Osteoblast (primary cell): ENCODE data around the gene SCIMP. TPM values are rescaled to one million over a fixed set of nuclear protein-coding genes. Genes with fewer than 3 reads are reported as not detected.
A peak's percentile ranks its signal among the peaks of the same experiment; 100 is the strongest.

Experiments
- DNase-seq: peaks from one replicate; pipeline ENCODE4 v3.0.0; 2011; ENCODE audit warnings: low spot score, mixed read lengths; ENCODE audit not compliant: insufficient read length; ENCODE audit errors: missing footprints
- H2AFZ ChIP-seq: 2 replicates; pipeline ENCODE4 v1.6.0; 2011; ENCODE audit warnings: mild to moderate bottlenecking, low read length
- H3K27ac ChIP-seq: 2 replicates; pipeline ENCODE4 v1.5.1; 2011; ENCODE audit warnings: mild to moderate bottlenecking, low read depth, low read length, moderate library complexity
- H3K27me3 ChIP-seq: 2 replicates; pipeline ENCODE4 v1.6.0; 2012; ENCODE audit warnings: mild to moderate bottlenecking, control low read depth, inconsistent platforms, low read length, moderate library complexity; ENCODE audit not compliant: insufficient read depth
- H3K36me3 ChIP-seq: 2 replicates; pipeline ENCODE4 v1.5.1; 2011; ENCODE audit warnings: mild to moderate bottlenecking, low read length, control low read depth, moderate library complexity; ENCODE audit not compliant: insufficient read depth
- H3K4me1 ChIP-seq: 2 replicates; pipeline ENCODE4 v1.5.1; 2011; ENCODE audit warnings: mild to moderate bottlenecking, low read length, control low read depth, moderate library complexity; ENCODE audit not compliant: insufficient read depth
- H3K4me2 ChIP-seq: 2 replicates; pipeline ENCODE4 v1.6.0; 2011; ENCODE audit warnings: mild to moderate bottlenecking, low read length; ENCODE audit not compliant: insufficient read depth
- H3K4me3 ChIP-seq: fragments of 200-600 bp; sonication (generic); 3 replicates; pipeline ENCODE4 v1.5.1; 2012; ENCODE audit warnings: mild to moderate bottlenecking, low read length, inconsistent platforms; ENCODE audit not compliant: insufficient read depth
- H3K79me2 ChIP-seq: 2 replicates; pipeline ENCODE4 v1.6.0; 2012; ENCODE audit warnings: mild to moderate bottlenecking, low read length, control low read depth, inconsistent platforms; ENCODE audit not compliant: insufficient read depth
- H3K9me3 ChIP-seq: 2 replicates; pipeline ENCODE4 v1.5.1; 2011; ENCODE audit warnings: low read depth, low read length, control low read depth
- H4K20me1 ChIP-seq: 2 replicates; pipeline ENCODE4 v1.6.0; 2012; ENCODE audit warnings: mild to moderate bottlenecking, low read length, control low read depth; ENCODE audit not compliant: insufficient read depth
- CTCF ChIP-seq: IDR thresholded peaks from 2 replicates; pipeline ENCODE4 v1.5.1; 2011; ENCODE audit warnings: mild to moderate bottlenecking, low read depth, low read length, moderate library complexity; ENCODE audit errors: extremely low read depth
- total RNA-seq: library from RNA; depleted of rRNA; stranded (reverse); fragments of >200 nt; gene quantifications from 2 replicates; pipeline ENCODE4 v1.2.3, GENCODE V29; 2012

The SCIMP gene
- total RNA-seq, result not detected in 2 replicates

- Histone ChIP-seq H3K4me2 (no peak within 1 kb of the TSS), H3K4me3 (no peak within 1 kb of the TSS), H3K27me3 (no peaks in the 10 kb centered on the region)
These were observed at the start of gene SCIMP for GRCh38 chr17:5234645-5235576. SCIMP (minus strand) TSS chr17:5234860; CDS start chr17:5234755, 105 bp downstream.

GRCh38 chr17:5283571-5284315, 49.1 kb upstream of the SCIMP start:
- H2AFZ ChIP-seq, result no peak overlapping the region
- H3K4me3 ChIP-seq, result peak overlapping the region; percentile 78
- no peaks in the 10 kb centered on the region for H3K27me3 ChIP-seq
- no peak overlapping the region for H3K27ac ChIP-seq
- no peaks in the 10 kb centered on the region for H3K36me3 ChIP-seq
- no peak for DNase-seq
- TF ChIP-seq CTCF, result no peak
- H3K4me2 ChIP-seq, result peak overlapping the region; percentile 89
- peaks cover 37% of the 10 kb centered on the region for H4K20me1 ChIP-seq
- peaks cover 66% of the 10 kb centered on the region for H3K79me2 ChIP-seq
- H3K4me1 ChIP-seq, result peaks cover 19% of the 10 kb centered on the region
- H3K9me3 ChIP-seq, result no peaks in the 10 kb centered on the region

More at GRCh38 chr17:5234645-5235576, at the start of gene SCIMP:
- no peaks in the 10 kb centered on the region for H3K9me3 ChIP-seq
- H2AFZ ChIP-seq, result no peak within 1 kb of the TSS
- no peaks in the 10 kb centered on the region for H3K36me3 ChIP-seq
- no peaks in the 10 kb centered on the region for H4K20me1 ChIP-seq
- TF ChIP-seq CTCF, result no peak
- no peaks in the 10 kb centered on the region for H3K79me2 ChIP-seq
- no peak within 1 kb of the TSS for H3K27ac ChIP-seq
- DNase-seq, result no peak
- no peaks in the 10 kb centered on the region for H3K4me1 ChIP-seq

GRCh38 chr17:5282642-5283217, 48.1 kb upstream of the SCIMP start:
- Histone ChIP-seq H4K20me1 (peaks cover 37% of the 10 kb centered on the region), H3K36me3 (no peaks in the 10 kb centered on the region), H3K4me2 (peak overlapping the region; percentile 89), H3K9me3 (no peaks in the 10 kb centered on the region), H3K4me3 (peak overlapping the region; percentile 78), H3K79me2 (peaks cover 55% of the 10 kb centered on the region), H3K27me3 (no peaks in the 10 kb centered on the region), H3K4me1 (peaks cover 19% of the 10 kb centered on the region), H3K27ac (peak overlapping the region; percentile 40), H2AFZ (peak overlapping the region; percentile 65)
- DNase-seq, result peak; percentile 25
- no peak for TF ChIP-seq CTCF
